Stimulated activated CD8-positive, alpha-beta memory T cell treated with anti-CD3 and anti-CD28 coated beads, Interleukin-2, amount 100 ng/mL, for 48 hours (primary cell): ENCODE measurements around the gene HHIPL2.

ENCODE experiments used
- DNase-seq, 2 donors: peaks; one replicate each; pipeline ENCODE4 v3.0.0-alpha.2; 2020; ENCODE audit warnings: low read depth in 2 of 2

HHIPL2 gene

DNA sequence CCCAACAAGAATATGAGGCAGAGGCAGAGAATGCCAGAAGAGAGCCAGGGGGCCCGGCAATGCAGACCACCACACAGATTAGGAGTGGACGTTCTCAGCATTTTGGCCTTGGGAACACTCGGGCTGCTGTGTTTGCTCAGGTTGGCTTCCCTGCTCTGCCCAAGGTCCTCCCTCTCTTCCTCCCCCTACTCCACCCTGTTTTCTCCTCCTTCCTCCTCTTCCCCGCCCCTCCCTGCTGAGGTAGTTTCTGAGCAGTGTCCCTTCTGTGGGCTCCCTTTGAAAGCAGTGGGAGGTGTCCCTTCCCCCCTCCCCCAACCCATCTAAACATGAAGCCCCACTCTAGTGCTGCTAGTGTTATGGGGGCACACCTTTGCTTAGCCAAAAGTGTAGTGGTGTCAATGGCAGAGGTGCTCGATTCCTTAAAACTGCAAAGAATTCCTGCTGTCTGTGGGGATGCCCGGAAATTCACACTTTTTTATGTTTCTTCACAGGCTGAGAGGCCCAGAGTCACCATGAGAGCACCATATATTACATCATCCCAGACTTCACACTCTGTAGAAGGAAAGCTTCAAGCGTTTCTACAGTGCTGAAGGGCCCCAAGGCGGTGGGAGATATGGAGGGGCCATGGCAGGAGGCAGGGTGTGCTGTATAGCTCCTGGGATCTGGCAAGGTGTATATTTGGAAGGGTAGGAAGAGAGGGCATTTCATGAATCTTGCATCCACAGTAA is at the start of gene HHIPL2:
HHIPL2 (minus strand) TSS at position 161 of the 728 bp plus-strand sequence; CDS start at position 101, 60 bp downstream.
- no peak for DNase-seq

DNA sequence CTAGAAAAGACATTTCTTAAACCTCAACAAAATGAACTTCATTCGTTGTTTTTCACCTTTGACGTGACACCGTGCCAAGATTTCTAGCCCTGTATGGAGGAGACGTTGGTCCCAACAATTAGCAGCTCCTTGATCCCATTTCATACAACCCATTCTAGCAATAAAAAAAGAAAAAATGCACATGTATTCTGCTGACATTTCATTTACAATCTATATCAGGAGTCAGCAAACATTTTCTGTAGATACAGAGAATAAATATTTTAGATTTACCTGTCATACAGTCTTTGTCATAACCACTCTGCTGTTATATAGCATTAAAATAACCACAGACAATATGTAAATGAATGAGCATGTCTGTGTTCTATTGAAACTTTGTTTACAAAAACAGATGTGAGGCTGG is 48.8 kb upstream of the HHIPL2 start:
- no peak for DNase-seq

DNA sequence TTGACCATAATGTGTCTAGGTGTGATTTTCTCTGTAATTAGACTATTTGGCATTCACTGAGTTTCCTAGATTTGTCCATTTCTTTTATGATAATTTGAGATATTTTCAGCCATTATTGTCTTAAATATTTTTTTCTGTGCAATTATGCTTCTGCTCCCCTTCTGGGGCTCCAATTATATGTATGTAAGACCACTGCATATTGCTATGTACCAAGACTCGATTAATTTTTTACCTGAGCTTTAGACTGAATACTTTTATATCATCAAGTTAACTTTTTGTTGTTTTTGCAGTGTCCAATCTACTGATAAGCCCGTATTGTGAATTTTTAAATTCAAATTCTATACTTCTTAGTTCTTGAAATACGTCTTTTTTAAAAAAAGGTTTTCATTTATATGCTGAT is 46.9 kb upstream of the HHIPL2 start:
- DNase-seq, result no peak

DNA sequence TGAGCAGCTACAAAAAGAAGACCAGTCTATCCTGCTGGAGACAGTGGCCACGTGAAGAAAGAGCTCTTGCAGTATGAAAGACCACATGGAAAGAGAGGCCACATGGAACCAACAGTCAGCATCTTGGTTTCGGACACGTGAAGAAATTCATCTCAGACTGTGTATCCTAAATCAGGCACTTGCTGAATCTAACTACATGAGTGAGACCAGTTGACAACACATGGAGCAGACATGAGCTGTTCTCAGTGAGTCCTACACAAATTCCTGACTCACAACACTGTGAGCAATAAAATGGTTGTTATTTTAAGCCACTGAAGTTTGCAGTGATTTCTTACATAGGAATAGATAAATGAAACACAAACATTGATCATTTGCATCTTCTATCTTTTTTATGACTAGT is 44.3 kb upstream of the HHIPL2 start:
- DNase-seq, result no peak

DNA sequence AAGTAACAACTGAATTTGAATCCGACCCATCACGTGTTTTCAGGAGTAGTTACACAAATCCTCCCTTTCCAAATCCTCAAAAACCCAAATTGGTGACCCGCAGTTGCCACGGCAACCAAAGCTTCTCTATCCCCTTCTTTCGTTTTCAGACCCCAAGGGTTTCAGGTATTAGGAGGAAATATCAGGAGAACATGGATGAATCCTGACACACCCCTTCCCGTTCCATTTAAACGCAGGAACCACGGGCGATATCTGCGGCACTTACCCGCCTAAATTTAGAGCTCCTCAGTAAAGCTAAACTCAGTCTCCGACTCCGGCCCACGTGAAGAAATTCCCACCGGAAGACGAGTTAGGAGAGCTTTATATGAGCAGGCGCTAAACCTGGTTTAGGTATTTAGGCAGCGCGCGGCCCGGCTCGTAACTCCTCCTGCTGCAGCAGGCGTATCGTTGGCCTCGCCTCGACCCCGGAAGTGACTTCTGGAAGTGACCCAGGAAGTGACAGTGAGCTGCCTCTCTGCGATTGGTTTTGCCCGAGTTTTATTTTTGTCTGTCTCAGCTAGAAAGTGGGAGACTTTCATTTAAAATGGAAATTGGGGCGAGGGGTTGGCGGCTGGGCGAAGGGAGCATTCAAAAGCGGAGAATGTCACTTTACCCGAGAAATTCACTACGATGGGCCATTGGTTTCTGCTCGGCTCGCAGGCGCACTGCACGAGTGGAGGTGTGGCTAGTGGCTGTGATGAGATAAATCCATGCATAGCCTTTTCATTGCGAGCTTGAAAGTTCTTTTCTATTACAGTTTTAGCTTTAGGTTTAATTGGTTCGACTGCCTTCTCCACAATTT is 41.8 kb upstream of the HHIPL2 start, which contains the start of gene TAF1A:
TAF1A (minus strand) TSS at position 472 of the 841 bp plus-strand sequence.
- DNase-seq, result peak; percentile 69 to 76

DNA sequence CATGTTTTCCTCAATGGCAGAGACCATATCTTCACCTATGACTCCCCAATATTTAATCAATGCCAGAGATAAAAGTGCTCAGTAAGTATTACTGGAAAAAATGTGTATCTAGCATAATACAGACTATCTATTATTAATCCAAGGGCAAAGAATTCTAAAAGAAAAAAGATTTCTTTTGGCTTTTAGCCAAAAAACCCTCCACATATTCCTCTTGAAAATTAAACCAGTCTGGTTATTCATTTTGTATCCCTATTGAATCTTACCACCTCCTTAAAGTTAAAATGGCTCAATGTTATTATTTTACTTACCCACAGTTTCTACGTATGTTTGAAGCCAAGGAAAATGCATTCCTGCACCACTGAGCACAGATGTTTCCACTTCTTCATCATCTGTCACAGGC is 40.2 kb upstream of the HHIPL2 start:
- DNase-seq, result no peak

DNA sequence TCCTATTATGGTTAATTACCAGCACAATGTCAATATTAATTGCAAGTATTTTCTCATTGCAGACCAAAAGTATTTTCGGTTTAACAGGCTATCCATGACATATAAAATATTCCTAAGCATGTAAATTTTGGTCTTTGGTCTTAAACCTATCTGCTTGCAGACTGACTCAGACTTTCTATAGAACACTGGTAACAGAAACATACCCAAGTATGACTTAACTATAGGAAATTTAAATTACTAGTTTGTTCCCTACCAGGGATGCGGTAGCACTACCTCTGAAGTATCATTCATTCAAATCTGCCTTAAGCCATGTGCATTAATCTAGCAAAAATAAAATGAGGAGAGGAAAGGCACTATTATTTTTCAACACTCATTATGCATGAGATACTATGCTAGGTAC is 38.9 kb upstream of the HHIPL2 start:
- DNase-seq, result no peak

DNA sequence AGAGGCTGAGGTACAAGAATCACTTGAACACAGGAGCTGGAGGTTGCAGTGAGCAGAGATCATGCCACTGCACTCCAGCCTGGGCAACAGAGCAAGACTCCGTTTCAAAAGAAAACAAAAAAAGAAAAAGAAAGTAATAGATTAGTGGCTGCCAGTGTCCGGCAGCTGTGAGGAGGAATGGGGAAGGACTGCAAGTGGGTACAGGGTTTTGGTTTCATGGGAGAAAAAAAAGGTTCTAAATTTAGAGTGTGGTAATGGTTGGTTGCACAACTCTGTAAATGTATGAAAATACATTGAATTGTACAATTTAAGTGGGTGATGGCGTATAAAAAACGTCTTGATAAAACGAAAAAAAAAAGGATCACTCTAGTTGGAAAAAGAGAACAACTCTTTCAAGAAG is 35.2 kb upstream of the HHIPL2 start:
- DNase-seq, result no peak

DNA sequence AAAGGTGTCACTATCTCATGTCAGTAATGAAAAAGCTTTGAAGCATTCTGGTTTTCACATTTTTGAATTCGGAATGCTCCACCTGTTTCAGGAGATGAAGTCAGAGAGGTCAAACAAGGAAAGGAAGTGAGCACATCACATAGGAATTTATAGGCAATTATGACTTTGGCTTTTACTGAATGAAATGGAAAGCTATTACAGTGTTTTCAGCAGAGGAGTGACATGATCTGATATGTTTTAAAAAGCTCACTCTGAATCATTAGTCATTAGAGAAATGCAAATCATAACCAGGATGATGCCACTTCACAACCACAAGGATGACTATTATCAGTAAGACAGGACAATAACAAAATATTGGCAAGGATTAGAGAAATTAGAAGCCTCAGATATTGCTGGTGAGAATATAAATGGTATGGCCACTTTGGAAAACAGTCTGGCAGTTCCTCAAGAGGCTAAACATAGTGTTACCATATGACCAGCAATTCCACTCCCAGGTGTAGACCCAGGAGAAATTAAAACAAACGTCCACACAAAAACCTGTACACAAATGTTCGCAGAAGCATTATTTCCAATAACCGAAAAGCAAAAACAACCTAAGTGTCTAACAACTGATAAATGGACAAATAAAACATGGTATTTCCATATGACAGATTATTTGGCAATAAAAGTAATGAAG is 34.3 kb upstream of the HHIPL2 start:
- DNase-seq, result no peak

DNA sequence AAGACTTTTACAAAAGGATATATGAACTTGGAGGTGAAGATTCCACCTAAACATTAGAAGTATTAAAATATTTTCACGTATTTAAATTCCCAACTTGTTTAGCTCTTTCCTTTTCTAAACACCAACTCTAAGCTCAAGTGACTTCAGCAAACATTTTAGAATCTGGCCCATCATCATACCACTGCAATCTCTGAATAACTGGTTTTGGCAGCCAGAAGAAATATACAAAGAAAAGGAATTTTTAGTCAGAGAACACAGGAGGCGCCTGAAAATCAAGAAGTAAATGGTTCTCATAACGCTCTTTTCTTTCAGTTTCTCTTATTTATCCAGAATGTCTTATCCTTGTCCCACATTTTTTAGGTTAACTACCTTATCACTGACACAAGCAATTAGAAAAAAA is 31.4 kb upstream of the HHIPL2 start:
- no peak for DNase-seq

DNA sequence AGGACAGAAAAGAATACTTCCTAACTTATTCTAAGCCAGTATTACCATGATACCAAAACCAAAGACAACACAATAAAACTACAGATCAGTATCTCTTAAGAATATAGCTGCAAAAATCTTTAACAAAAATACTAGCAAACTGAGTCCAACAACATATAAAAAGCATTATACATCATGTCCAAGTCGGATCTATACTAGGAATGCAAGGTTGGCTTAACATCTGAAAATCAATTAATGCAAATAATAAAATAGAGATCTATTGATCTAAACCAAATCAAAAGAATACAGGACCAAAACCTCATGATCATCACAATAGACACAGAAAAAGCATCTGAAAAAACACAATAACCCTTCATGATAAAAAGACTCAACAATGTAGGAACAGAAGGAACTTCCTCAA is 22.9 kb upstream of the HHIPL2 start:
- DNase-seq, result no peak

DNA sequence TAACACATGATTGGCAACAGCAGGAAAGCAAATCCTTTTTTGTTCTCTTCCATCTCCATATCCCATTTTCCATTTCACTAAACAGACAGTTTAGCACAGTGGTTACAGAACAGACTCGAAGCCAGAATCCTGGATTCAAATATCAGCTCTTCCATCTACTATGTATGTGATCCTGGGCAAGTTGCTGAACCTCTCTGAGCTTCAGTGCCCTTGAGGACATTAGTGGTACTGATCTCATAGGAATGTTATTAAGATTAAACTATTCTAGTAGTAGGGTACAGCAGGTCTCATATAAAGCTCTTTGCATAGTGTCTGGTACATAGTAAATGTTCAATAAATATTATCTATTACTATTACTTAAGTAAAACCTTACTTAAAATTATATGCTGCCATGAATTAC is 13.8 kb upstream of the HHIPL2 start:
- no peak for DNase-seq

DNA sequence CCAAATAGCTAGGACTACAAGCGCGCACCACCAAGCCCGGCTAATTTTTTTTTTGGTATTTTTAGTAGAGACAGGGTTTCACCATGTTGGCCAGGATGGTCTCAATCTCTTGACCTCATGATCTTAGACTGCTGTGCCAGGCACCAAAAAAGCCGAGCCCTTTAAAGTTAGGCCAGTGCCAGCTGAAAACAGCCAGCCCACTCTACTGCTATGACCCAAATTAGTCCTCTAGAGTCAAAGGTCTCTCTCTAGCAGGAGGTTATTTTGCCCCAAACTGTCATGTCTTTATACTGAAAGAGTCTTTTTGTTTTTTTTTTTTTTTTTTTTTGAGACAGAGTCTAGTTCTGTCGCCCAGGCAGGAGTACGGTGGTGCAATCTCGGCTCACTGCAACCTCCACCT is 9.7 kb upstream of the HHIPL2 start:
- DNase-seq, result no peak

DNA sequence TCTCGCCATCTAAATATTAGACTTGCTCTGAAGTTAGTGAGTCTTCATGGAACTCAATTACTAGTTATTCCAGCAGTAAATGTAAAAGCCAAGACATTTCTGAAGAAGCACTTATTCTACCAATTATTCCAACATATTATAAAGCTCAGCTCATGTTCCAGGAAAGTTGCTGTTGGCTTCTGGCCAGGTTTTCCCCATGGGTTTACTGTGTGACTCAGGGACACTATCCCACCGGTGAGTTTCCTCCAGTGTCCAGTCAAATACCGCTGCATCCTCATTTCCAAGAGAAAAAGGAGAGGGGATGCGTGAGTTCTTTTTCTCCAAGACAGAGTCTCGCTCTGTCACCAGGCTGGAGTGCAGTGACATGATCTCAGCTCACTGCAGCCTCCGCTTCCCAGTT is 9.2 kb upstream of the HHIPL2 start:
- no peak for DNase-seq

DNA sequence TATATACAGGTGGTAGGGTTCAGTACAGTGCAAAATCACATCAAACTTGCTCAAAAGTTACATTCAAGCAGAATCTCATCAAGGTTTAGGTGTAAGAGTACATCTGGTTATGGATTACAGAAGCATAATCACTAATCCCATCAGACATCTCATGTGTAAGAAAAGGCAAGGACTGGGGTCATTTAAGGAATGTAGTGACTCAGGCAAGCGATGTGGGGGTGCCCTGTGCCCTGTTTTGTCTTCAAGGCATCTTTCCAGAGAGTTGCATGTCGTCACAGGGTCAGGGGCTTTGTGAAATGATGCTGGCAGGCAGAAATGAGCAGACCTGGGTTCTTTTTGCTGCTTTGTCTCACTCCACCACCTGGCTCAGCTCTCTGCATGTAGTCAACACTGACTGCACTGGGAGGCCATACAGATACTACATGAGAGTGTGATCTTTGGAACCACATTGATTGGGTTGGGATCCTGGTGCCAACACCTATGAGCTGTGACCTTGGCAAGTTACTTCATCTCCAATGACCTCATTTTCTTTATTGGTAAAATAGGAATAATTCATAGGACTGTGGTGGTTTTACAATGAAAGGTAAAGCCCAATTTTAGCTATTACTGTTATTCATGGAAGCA is 8.2 kb upstream of the HHIPL2 start:
- DNase-seq, result no peak

DNA sequence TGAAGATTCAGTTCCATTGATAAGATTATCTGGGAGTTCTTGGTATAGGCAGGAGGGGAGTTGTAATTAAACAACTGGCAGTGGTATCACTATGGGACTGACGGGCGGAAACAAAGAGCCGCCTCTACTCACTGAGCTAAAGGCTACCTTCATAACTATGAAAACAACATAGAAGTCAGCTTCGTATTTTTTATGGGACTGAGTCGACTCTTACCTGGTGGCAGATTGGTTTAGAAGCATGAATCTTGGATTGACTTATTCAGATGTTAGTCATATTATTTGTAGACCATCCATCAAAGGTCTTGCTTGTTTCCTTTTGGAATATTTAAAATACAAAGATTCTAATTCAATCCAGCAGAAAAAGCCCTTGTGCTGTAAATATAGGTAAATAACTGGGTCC is 6.3 kb upstream of the HHIPL2 start:
- DNase-seq, result no peak

DNA sequence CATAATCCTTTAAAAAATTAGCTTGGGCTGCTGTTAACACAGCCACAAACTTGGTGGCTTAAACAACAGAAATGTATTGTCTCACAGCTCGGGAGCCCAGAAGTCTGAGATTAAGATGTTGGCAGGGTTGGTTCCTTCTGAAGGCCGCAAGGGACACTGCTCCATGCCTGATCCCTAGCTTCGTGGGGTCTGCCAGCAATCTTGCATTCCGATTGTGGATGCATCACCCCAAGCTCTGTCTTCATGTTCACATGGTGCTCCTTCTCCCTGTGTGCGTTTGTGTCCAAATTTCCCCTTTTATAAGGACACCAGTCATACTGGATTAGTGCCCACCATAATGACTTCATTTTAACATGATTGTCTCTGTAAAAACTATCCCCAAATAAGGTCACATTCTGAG is 5.0 kb upstream of the HHIPL2 start:
- no peak for DNase-seq

DNA sequence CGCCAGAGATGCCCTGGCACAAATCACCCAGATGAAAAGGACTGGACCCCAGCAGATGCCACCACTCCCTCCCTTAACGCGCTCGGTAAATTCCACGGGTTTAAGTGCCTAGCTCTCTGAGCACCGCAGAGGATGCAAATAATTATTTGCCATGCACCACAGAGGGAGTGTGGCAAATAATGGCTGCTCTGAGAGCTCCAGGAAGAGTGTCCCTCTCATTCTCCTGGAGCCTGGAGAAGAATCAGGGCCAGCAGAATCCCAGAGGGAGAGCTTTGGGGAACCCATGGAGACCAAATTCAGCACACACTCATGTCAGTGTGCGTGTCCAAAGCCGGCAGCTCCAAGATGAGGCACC is 667 bp downstream of the HHIPL2 start:
- DNase-seq, result no peak

DNA sequence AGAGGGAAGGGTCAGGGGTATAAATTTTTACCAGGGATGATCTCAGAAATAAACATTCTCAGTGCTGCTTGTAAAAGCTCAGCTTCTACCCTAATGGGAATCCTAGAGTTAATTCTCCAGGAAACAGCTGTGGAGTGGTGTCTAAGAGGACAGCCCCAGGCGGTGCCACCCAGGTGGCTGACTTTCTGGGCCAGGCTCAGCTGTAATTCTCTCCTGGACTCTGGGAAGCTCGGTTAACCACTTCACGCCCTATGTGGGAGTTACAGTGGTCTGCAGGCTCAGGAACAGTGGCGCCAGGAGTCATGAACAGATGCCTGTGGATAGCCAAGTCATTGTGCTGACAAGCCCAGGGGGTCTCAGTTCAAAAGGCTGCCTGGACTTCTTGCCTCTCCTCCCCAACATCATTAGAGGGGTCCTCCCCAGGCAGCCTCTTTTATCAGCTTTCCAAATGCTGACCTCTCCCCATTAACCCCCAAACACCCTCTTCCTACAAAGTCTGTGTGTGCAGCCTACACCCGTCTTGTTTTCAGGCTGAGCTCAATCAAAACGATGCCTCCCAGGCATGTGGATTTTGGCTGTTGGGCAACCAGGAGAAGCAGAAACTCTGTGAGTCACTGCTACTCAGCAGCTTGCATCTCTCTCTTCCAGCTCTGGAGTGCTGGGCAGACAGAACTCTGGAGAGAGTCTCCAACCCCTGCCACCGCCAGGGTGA is 1.2 kb downstream of the HHIPL2 start:
- DNase-seq, result no peak

DNA sequence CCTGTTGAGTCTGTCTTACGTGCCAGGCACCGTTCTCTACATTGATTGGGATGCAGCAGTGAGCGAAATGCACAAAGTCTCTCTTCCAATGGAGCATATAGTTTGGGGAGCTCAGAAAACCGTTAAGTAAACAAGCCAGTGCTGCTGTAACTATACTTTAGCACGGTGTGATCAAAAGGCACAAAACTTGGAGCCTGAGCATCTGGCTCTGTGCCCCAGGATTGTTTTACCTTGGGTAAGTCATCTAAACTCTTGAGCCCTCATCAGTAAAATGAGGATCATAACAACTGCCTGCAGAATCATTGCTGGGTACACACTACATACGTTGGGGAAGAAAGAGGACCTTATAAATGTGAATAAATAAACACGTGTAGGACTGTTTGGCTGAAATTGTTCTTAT is 1.8 kb downstream of the HHIPL2 start:
- no peak for DNase-seq

DNA sequence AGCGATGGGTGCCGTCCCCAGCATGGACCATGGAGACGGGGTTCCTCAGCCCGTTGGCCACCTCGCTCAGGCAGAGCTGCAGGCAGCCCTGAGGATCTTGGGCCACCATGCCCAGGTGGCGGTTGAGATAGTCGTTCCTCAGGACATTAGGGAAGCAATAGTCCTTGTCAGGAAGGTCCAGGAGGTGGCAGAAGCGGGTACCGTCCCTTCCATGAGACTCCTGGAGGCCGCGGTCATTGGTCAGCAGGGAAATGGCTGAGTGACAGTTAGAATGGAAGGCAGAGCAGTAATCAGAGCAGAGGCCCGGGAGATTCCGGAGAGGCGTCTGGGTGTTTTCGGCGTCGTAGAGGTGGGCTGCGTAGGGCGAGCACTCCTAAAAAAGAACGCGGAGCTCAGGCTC is 4.1 kb downstream of the HHIPL2 start:
- DNase-seq, result no peak

DNA sequence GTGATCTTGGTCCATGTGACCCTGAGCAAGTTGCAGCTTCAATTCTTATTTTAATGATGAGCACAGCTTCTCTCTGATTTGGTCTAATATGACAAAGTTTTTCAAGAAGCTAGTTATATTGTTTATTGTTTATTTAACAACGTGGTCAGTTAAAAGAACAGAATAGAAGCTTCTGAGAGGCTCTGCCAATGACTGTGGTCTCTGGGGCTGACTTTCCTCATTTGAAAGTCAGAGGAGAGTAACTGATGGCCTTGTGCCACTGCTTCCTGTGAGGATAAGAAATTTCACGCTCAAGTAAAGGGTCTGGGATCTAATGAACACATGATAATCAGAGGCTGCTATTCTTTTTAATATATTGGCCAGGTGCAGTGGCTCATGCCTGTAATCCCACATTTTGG is 7.3 kb downstream of the HHIPL2 start:
- no peak for DNase-seq
